H1 (cell line): ENCODE data around the gene ARHGAP1. TPM values are rescaled to one million over a fixed set of nuclear protein-coding genes. Genes with fewer than 3 reads are reported as not detected.

ENCODE experiments used
- CTCF ChIA-PET: fragments of 300-600 bp; sonication (Branson Sonifier 250); formaldehyde crosslinking; loops from one replicate; lab custom pipeline; 2021; ENCODE audit not compliant: partially characterized antibody; lab: Charles Lee
- POLR2A ChIA-PET: fragments of 300-600 bp; sonication (Branson Sonifier 250); formaldehyde crosslinking; loops from one replicate; lab custom pipeline; 2021; ENCODE audit warnings: inconsistent platforms; ENCODE audit not compliant: partially characterized antibody; lab: Charles Lee
- DNase-seq, 2 experiments: peaks; one replicate each; pipeline versions ENCODE4 v3.0.0 to v3.0.0-alpha.2; 2010 to 2022; ENCODE audit warnings: low spot score in 2 of 2, low read depth in 1 of 2, mixed read lengths in 1 of 2
- FAIRE-seq: peaks from 2 replicates; lab custom pipeline; 2011; peaks lifted over from hg19 to GRCh38; lab: Jason Lieb, UNC
- H2AFZ ChIP-seq: 2 replicates; pipeline ENCODE4 v1.8.1; 2012; ENCODE audit warnings: low read length, inconsistent platforms
- H2AK5ac ChIP-seq: 2 replicates; pipeline ENCODE4 v1.6.1; 2013; ENCODE audit warnings: low read depth, low read length
- H2BK120ac ChIP-seq: replicated peaks from 2 replicates; pipeline ENCODE3; 2013; ENCODE audit warnings: low read depth, low read length, inconsistent platforms
- H2BK12ac ChIP-seq: 2 replicates; pipeline ENCODE4 v1.6.1; 2013; ENCODE audit warnings: low read depth, low read length
- H2BK15ac ChIP-seq: 2 replicates; pipeline ENCODE4 v1.6.1; 2013; ENCODE audit warnings: low read length
- H2BK20ac ChIP-seq: 2 replicates; pipeline ENCODE4 v1.6.1; 2013; ENCODE audit warnings: low read length
- H2BK5ac ChIP-seq: 2 replicates; pipeline ENCODE4 v1.6.1; 2013; ENCODE audit warnings: low read depth, low read length
- H3K14ac ChIP-seq: 2 replicates; pipeline ENCODE4 v1.6.1; 2013; ENCODE audit warnings: inconsistent platforms; ENCODE audit not compliant: insufficient read length
- H3K18ac ChIP-seq: 2 replicates; pipeline ENCODE4 v1.6.1; 2013; ENCODE audit warnings: low read length; ENCODE audit errors: extremely low read depth
- H3K23ac ChIP-seq: 2 replicates; pipeline ENCODE4 v1.6.1; 2013; ENCODE audit warnings: inconsistent platforms; ENCODE audit not compliant: insufficient read length
- H3K23me2 ChIP-seq: 2 replicates; pipeline ENCODE4 v1.6.1; 2013; ENCODE audit warnings: low read depth, low read length
- H3K27ac ChIP-seq: 2 replicates; pipeline ENCODE4 v1.6.1; 2011; ENCODE audit warnings: low read depth, low read length, inconsistent platforms
- H3K27me3 ChIP-seq, 4 experiments: replicated peaks in 1 of 4; 1 replicate in 1 of 4; 2 replicates in 3 of 4; pipeline versions ENCODE4 v1.6.1 to v1.8.1; 2011 to 2013; ENCODE audit warnings: low read length in 3 of 4, mild to moderate bottlenecking in 3 of 4, inconsistent platforms in 2 of 4, mixed read lengths in 2 of 4, moderate library complexity in 1 of 4; ENCODE audit not compliant: control insufficient read depth in 3 of 4, insufficient read depth in 3 of 4; ENCODE audit errors: extremely low read depth in 1 of 4
- H3K36me3 ChIP-seq, 4 experiments: 2 replicates each; pipeline versions ENCODE4 v1.6.1 to v1.8.1; 2011 to 2013; ENCODE audit warnings: mild to moderate bottlenecking in 4 of 4, low read length in 3 of 4, moderate library complexity in 2 of 4, control low read depth in 1 of 4, inconsistent platforms in 1 of 4; ENCODE audit not compliant: insufficient read depth in 4 of 4, control insufficient read depth in 2 of 4
- H3K4ac ChIP-seq: replicated peaks from 2 replicates; pipeline ENCODE3; 2013; ENCODE audit warnings: low read length, low read depth, mixed read lengths, inconsistent platforms; ENCODE audit not compliant: insufficient read length
- H3K4me1 ChIP-seq, 4 experiments: replicated peaks in 1 of 4; 1 replicate in 1 of 4; 2 replicates in 3 of 4; pipeline versions ENCODE4 v1.6.1 to v1.8.1; 2011 to 2013; ENCODE audit warnings: low read length in 3 of 4, inconsistent platforms in 2 of 4, mixed read lengths in 1 of 4; ENCODE audit not compliant: insufficient read depth in 4 of 4, control insufficient read depth in 3 of 4
- H3K4me2 ChIP-seq, 2 experiments: 2 replicates each; pipeline versions ENCODE4 v1.6.1 to v1.8.1; 2011 to 2013; ENCODE audit warnings: low read depth in 2 of 2, low read length in 2 of 2, control low read depth in 1 of 2, inconsistent platforms in 1 of 2, mild to moderate bottlenecking in 1 of 2; ENCODE audit not compliant: insufficient read depth in 1 of 2
- H3K4me3 ChIP-seq, 4 experiments: fragments of 200-600, 300-600 bp in 1 of 4; sonication (generic), shearing (Covaris generic), sonication (Bioruptor Twin) in 1 of 4; 2 replicates each; pipeline versions ENCODE4 v1.5.1 to v1.8.1; 2011 to 2016; ENCODE audit warnings: low read length in 4 of 4, low read depth in 3 of 4, control low read depth in 2 of 4, inconsistent platforms in 2 of 4, mild to moderate bottlenecking in 2 of 4, mixed read lengths in 1 of 4, moderate library complexity in 1 of 4; ENCODE audit not compliant: insufficient read depth in 2 of 4; ENCODE audit errors: extremely low read depth in 1 of 4
- H3K56ac ChIP-seq: replicated peaks from 2 replicates; pipeline ENCODE3; 2013; ENCODE audit warnings: low read depth, mild to moderate bottlenecking, mixed read lengths, low read length, inconsistent platforms; ENCODE audit not compliant: insufficient read length
- H3K79me1 ChIP-seq: 2 replicates; pipeline ENCODE4 v1.6.1; 2013; ENCODE audit warnings: low read depth, low read length, control low read depth
- H3K79me2 ChIP-seq, 2 experiments: 2 replicates each; pipeline versions ENCODE4 v1.6.1 to v1.8.1; 2012 to 2013; ENCODE audit warnings: low read length in 2 of 2, mild to moderate bottlenecking in 2 of 2, inconsistent platforms in 1 of 2; ENCODE audit not compliant: insufficient read depth in 2 of 2, control insufficient read depth in 1 of 2
- H3K9ac ChIP-seq, 4 experiments: replicated peaks in 1 of 4; 1 replicate in 1 of 4; 2 replicates in 3 of 4; pipeline versions ENCODE4 v1.6.1 to v1.8.1; 2011 to 2013; ENCODE audit warnings: low read depth in 3 of 4, low read length in 3 of 4, control low read depth in 2 of 4, mild to moderate bottlenecking in 2 of 4, moderate library complexity in 2 of 4, inconsistent platforms in 1 of 4; ENCODE audit errors: extremely low read depth in 1 of 4
- H3K9me3 ChIP-seq, 2 experiments: 2 replicates each; pipeline versions ENCODE4 v1.6.1 to v1.8.1; 2012 to 2013; ENCODE audit warnings: mild to moderate bottlenecking in 2 of 2, moderate library complexity in 2 of 2, control low read depth in 1 of 2, inconsistent platforms in 1 of 2, low read depth in 1 of 2, low read length in 1 of 2, mixed read lengths in 1 of 2; ENCODE audit not compliant: insufficient read depth in 2 of 2
- H4K20me1 ChIP-seq, 2 experiments: replicated peaks in 1 of 2; 2 replicates each; pipeline versions ENCODE3 to v1.8.1; 2011 to 2013; ENCODE audit warnings: inconsistent platforms in 2 of 2, low read length in 2 of 2, mild to moderate bottlenecking in 1 of 2; ENCODE audit not compliant: insufficient read depth in 2 of 2, control insufficient read depth in 1 of 2
- H4K5ac ChIP-seq: 2 replicates; pipeline ENCODE4 v1.6.1; 2013; ENCODE audit warnings: low read length, low read depth, mixed read lengths, inconsistent platforms; ENCODE audit not compliant: insufficient read length
- H4K8ac ChIP-seq: 2 replicates; pipeline ENCODE4 v1.8.0; 2013; ENCODE audit warnings: mild to moderate bottlenecking, moderate library complexity, low read length, inconsistent platforms; ENCODE audit not compliant: insufficient read depth; ENCODE audit errors: extremely low read depth
- H4K91ac ChIP-seq: replicated peaks from 2 replicates; pipeline ENCODE3; 2013; ENCODE audit warnings: low read length, mixed read lengths, inconsistent platforms; ENCODE audit not compliant: insufficient read length
- CEBPB ChIP-seq: IDR thresholded peaks from 2 replicates; pipeline ENCODE4 v1.6.1; 2012; ENCODE audit warnings: low read depth, low read length
- CREB1 ChIP-seq: IDR thresholded peaks from 2 replicates; pipeline ENCODE4 v1.6.1; 2012; ENCODE audit warnings: inconsistent platforms
- EGR1 ChIP-seq: IDR thresholded peaks from 2 replicates; pipeline ENCODE4 v1.6.1; 2011; ENCODE audit warnings: low read depth, low read length, borderline replicate concordance
- HDAC2 ChIP-seq, 2 experiments: fragments of 300-600 bp in 1 of 2; sonication (generic) in 1 of 2; IDR thresholded peaks; 2 replicates each; pipeline ENCODE4 v1.6.1; 2011 to 2012; ENCODE audit warnings: low read depth in 2 of 2, low read length in 2 of 2, mild to moderate bottlenecking in 2 of 2, moderate library complexity in 2 of 2, borderline replicate concordance in 1 of 2, inconsistent platforms in 1 of 2
- POLR2AphosphoS5 ChIP-seq: IDR thresholded peaks from 2 replicates; pipeline ENCODE4 v1.6.1; 2011; ENCODE audit warnings: low read depth, low read length
- POU5F1 ChIP-seq: IDR thresholded peaks from 2 replicates; pipeline ENCODE4 v1.6.1; 2011; ENCODE audit warnings: low read depth, mild to moderate bottlenecking, low read length, moderate library complexity
- SRF ChIP-seq: IDR thresholded peaks from 2 replicates; pipeline ENCODE4 v1.6.1; 2011; ENCODE audit warnings: mild to moderate bottlenecking, low read depth, low read length, moderate library complexity
- TAF7 ChIP-seq: optimal IDR thresholded peaks from 2 replicates; pipeline ENCODE3; 2011; ENCODE audit warnings: low read depth, mild to moderate bottlenecking, inconsistent platforms, low read length, moderate library complexity, borderline replicate concordance
- YY1 ChIP-seq: IDR thresholded peaks from 2 replicates; pipeline ENCODE4 v1.6.1; 2011; ENCODE audit warnings: low read depth, mild to moderate bottlenecking, low read length
- WGBS, 2 experiments: shearing (Covaris generic) in 1 of 2; methylation state at CpG; one replicate each; pipeline versions ENCODE4 v1.1.6 to v1.1.7; 2013 to 2015; ENCODE audit warnings: low lambda C conversion rate in 2 of 2, mixed read lengths in 2 of 2, inconsistent platforms in 1 of 2, low coverage in 1 of 2, missing lambda C conversion rate in 1 of 2; ENCODE audit not compliant: insufficient replicate concordance in 2 of 2, insufficient coverage in 1 of 2, insufficient read length in 1 of 2; ENCODE audit errors: extremely low coverage in 1 of 2, missing lambda C conversion rate in 1 of 2; 5-methylcytosine and 5-hydroxymethylcytosine counted together
- polyA plus RNA-seq, 7 experiments: library from polyadenylated mRNA; depleted of rRNA in 3 of 7; stranded (reverse) in 5 of 7; unstranded in 2 of 7; fragments of >200 nt in 5 of 7; fragments of 200-250 nt in 2 of 7; gene quantifications; 1 replicate in 5 of 7; 2 replicates in 1 of 7; 4 replicates in 1 of 7; pipeline versions ENCODE4 v1.2.1 to v1.2.3, GENCODE V29; 2011 to 2013; ENCODE audit warnings: missing spikeins in 2 of 7, mixed read lengths in 2 of 7
- total RNA-seq: library from RNA; stranded (reverse); fragmentation: NEBNext Ultra II Directional; extraction: Animal tissue kit (Norgen Biotek cat#: 25700); gene quantifications from 2 replicates; pipeline ENCODE4 v1.2.1, GENCODE V29; 2021
- TF ChIP-seq, protein P1 (sequence below), 3 experiments: IDR thresholded peaks; 1 replicate in 2 of 3; 2 replicates in 1 of 3; pipeline versions ENCODE4 v1.5.1 to v1.6.1; 2011; ENCODE audit warnings: low read length in 3 of 3, mild to moderate bottlenecking in 3 of 3, inconsistent platforms in 2 of 3, low read depth in 1 of 3, moderate library complexity in 1 of 3; ENCODE audit not compliant: insufficient read depth in 1 of 3; ENCODE audit errors: control extremely low read depth in 1 of 3
- TF ChIP-seq, protein P2 (sequence below): IDR thresholded peaks from 2 replicates; pipeline ENCODE4 v1.6.1; 2011; ENCODE audit warnings: low read depth, mild to moderate bottlenecking, low read length; ENCODE audit not compliant: insufficient read depth

ARHGAP1 gene
- total and polyA plus RNA-seq, 2 of the 8 experiments (the other 6 are each of a cell fraction or from before 2014, with no cell fraction given): 28.6 to 58.8 TPM

DNA sequence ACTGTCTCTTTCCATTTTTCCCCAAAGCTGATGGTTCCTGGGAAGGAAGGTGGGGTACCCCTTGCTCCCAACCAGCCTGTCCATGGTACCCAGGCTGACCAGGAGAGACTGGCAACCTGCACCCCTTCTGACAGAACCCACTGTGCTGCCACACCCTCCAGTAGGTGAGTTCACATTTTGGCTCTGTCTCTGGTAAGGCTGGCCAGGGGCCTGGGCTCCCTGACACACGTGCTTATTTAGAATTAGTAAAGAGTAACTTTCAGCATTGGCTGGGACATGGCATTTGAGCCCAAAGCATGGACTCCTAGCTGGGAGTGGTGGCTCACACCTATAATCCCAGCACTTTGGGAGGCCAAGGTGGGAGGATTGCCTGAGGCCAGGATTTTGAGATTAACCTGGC lies 35.1 kb downstream of the ARHGAP1 start:
- Histone ChIP-seq H4K20me1 (peaks cover 2% of the 10 kb centered on the region in 2 experiments), H3K4me1 (no peaks in the 10 kb centered on the region), H2BK120ac (no peak overlapping the region), H3K36me3 (peaks cover 16 to 49% (median 37%) of the 10 kb centered on the region in 4 experiments), H2AK5ac (no peak overlapping the region), H2BK5ac (no peak overlapping the region), H3K9ac (no peak overlapping the region), H2AFZ (no peak overlapping the region), H3K4me2 (no peak overlapping the region), H2BK12ac (no peak overlapping the region), H3K9me3 (no peaks in the 10 kb centered on the region), H3K79me1 (no peaks in the 10 kb centered on the region), H2BK15ac (no peak overlapping the region), H3K56ac (no peak overlapping the region), H3K27ac (no peak overlapping the region), H2BK20ac (no peak overlapping the region), H3K4me3 (no peak overlapping the region), H3K23ac (no peak overlapping the region), H4K5ac (no peak overlapping the region), H4K91ac (no peak overlapping the region), H3K23me2 (no peaks in the 10 kb centered on the region), H3K14ac (no peak overlapping the region), H3K4ac (no peak overlapping the region), H4K8ac (no peak overlapping the region), H3K18ac (no peak overlapping the region), H3K79me2 (no peaks in the 10 kb centered on the region), H3K27me3 (no peaks in the 10 kb centered on the region)
- FAIRE-seq: no peak
- no peak for DNase-seq
- WGBS, 2 experiments: 88% methylated on average over 1 of the region's 1 CpG; no CpG with 5 or more reads in 1 of the 2 experiments
- ChIA-PET CTCF (interaction anchor here (1.4 kb wide), 1 partner anchor 656 kb away, joined by 3 read pairs; no protein-coding TSS in a partner anchor), POLR2A (no interaction called here)
- TF ChIP-seq CEBPB: no peak
- no peak for TF ChIP-seq YY1
- no peak for TF ChIP-seq SRF
- TF ChIP-seq, protein P1, sequence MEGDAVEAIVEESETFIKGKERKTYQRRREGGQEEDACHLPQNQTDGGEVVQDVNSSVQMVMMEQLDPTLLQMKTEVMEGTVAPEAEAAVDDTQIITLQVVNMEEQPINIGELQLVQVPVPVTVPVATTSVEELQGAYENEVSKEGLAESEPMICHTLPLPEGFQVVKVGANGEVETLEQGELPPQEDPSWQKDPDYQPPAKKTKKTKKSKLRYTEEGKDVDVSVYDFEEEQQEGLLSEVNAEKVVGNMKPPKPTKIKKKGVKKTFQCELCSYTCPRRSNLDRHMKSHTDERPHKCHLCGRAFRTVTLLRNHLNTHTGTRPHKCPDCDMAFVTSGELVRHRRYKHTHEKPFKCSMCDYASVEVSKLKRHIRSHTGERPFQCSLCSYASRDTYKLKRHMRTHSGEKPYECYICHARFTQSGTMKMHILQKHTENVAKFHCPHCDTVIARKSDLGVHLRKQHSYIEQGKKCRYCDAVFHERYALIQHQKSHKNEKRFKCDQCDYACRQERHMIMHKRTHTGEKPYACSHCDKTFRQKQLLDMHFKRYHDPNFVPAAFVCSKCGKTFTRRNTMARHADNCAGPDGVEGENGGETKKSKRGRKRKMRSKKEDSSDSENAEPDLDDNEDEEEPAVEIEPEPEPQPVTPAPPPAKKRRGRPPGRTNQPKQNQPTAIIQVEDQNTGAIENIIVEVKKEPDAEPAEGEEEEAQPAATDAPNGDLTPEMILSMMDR (IDR thresholded peaks at IDR 0.05; ENCODE audit: control extremely low read depth in 1 of 3, insufficient read depth in 1 of 3, low read depth in 1 of 3, low read length in 3 of 3): no peak
- no peak for TF ChIP-seq HDAC2 (IDR thresholded peaks at IDR 0.05; ENCODE audit: borderline replicate concordance in 1 of 2, low read depth in 2 of 2, low read length in 2 of 2)
- TF ChIP-seq TAF7: no peak
- TF ChIP-seq, protein P2, sequence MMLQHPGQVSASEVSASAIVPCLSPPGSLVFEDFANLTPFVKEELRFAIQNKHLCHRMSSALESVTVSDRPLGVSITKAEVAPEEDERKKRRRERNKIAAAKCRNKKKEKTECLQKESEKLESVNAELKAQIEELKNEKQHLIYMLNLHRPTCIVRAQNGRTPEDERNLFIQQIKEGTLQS: no peak
- no peak for TF ChIP-seq CREB1
- TF ChIP-seq EGR1: no peak
- no peak for TF ChIP-seq POLR2AphosphoS5
- no peak for TF ChIP-seq POU5F1
